Large intestine (tissue), 3 donors: ENCODE data around the gene SPIRE2. TPM values are rescaled to one million over a fixed set of nuclear protein-coding genes. Genes with fewer than 3 reads are reported as not detected.

ENCODE experiments used
- DNase-seq, 2 donors: peaks; one replicate each; pipeline versions ENCODE4 v3.0.0 to v3.0.0-alpha.2; 2013
- H3K27ac ChIP-seq: one replicate; pipeline ENCODE4 v1.5.1; 2013; ENCODE audit warnings: low read length
- H3K27me3 ChIP-seq: 2 replicates; pipeline ENCODE4 v1.6.1; 2013; ENCODE audit warnings: low read length; ENCODE audit not compliant: control insufficient read depth, insufficient read depth
- H3K36me3 ChIP-seq: 2 replicates; pipeline ENCODE4 v1.6.1; 2013; ENCODE audit warnings: low read length; ENCODE audit not compliant: control insufficient read depth, insufficient read depth
- H3K4me1 ChIP-seq: one replicate; pipeline ENCODE4 v1.6.1; 2013; ENCODE audit warnings: low read length; ENCODE audit not compliant: control insufficient read depth, insufficient read depth
- H3K4me3 ChIP-seq: one replicate; pipeline ENCODE4 v1.5.1; 2013; ENCODE audit warnings: low read length
- H3K9me3 ChIP-seq: one replicate; pipeline ENCODE4 v1.6.1; 2013; ENCODE audit warnings: mild to moderate bottlenecking, low read depth, low read length, moderate library complexity; ENCODE audit not compliant: control insufficient read depth
- WGBS: methylation state at CpG from one replicate; pipeline ENCODE4 v1.1.5; 2013; ENCODE audit warnings: low lambda C conversion rate; ENCODE audit not compliant: insufficient coverage; 5-methylcytosine and 5-hydroxymethylcytosine counted together
- polyA plus RNA-seq: library from polyadenylated mRNA; unstranded; fragments of 120-200 nt; gene quantifications from one replicate; pipeline ENCODE4 v1.2.1, GENCODE V29; 2013

SPIRE2 gene
- polyA plus RNA-seq, 1 donor: 55.2 TPM

DNA sequence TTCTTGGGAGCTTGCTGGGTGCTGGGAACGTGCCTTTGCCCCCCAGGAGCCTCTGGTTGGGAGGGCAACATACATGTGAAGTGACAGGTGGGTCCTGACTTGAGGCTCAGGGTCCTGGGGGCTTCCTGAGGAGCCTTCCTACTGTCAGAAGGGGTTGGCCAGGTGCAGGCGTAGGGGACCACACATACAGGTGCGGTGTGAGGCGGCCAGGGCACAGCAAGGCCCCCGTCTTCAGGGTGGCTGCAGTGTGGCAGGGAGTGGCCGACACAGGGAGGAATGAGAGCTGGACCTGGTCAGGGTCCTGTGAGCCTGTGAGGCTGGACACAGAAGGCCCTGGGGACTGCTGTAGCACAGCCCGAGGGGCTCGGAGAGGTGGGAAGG, 55.8 kb downstream of the SPIRE2 start:
- Histone ChIP-seq H3K4me1 (no peaks in the 10 kb centered on the region), H3K27ac (no peak overlapping the region), H3K4me3 (no peak overlapping the region), H3K27me3 (no peaks in the 10 kb centered on the region), H3K36me3 (peaks cover 71% of the 10 kb centered on the region), H3K9me3 (no peaks in the 10 kb centered on the region)
- WGBS: no CpG with 5 or more reads among the region's 8 CpGs
- DNase-seq: no peak

- H3K9me3 ChIP-seq: no peaks in the 10 kb centered on the region
- peaks cover 77% of the 10 kb centered on the region for H3K36me3 ChIP-seq
- 83% methylated on average over 1 of the region's 14 CpGs for WGBS
- no peaks in the 10 kb centered on the region for H3K4me1 ChIP-seq
- no peak overlapping the region for H3K27ac ChIP-seq
- H3K27me3 ChIP-seq: no peaks in the 10 kb centered on the region
- no peak for DNase-seq
- H3K4me3 ChIP-seq: no peak overlapping the region
Observed at GRCh38 chr16:89887243-89887642, 59.0 kb downstream of the SPIRE2 start.

GRCh38 chr16:89890200-89890599, 61.9 kb downstream of the SPIRE2 start:
- DNase-seq: no peak
- no peak overlapping the region for H3K27ac ChIP-seq
- peaks cover 78% of the 10 kb centered on the region for H3K36me3 ChIP-seq
- no peak overlapping the region for H3K4me3 ChIP-seq
- no peaks in the 10 kb centered on the region for H3K9me3 ChIP-seq
- H3K27me3 ChIP-seq: no peaks in the 10 kb centered on the region
- no peaks in the 10 kb centered on the region for H3K4me1 ChIP-seq
- WGBS: no CpG with 5 or more reads among the region's 9 CpGs

DNA sequence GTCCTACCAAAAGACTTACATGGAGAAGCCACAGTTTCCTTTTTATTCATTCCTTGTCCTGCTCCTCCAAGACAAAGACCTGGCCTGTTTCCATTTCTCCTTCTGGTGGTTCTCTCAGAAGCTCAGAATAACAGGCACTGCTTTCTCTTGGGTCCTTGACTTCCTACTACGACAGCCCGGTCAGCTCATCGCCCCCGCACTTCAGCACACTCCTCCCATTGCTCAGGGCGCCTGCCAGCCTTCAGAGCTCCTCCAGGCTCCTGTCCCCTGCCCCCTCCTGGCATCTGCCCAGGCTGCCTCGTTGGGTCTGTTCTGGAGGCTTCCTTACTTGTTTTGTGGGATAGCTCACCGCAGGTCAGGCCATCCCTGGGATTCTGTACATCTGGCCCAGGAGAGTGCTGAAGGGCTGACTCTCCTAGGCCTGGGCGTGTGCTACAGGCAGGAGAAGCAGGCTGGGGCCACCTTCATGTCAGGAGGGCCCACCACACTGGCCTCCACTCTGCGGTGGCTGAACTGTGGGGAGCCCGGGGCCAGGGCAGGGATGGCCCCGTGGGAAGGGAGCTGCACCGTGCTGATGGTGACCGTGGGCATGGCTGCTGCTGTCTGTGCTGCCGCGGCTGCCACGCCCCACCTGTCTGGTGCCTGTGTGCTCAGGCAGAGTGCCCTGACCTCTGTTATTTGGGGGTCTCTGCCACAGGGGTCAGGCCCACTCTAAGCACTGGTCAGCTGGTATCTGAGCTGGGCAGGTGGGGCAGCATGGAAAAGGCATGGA, 62.8 kb downstream of the SPIRE2 start:
- DNase-seq: no peak
- WGBS: no CpG with 5 or more reads among the region's 16 CpGs

GRCh38 chr16:89892055-89892630, 63.9 kb downstream of the SPIRE2 start:
- Histone ChIP-seq H3K9me3 (no peaks in the 10 kb centered on the region), H3K4me1 (no peaks in the 10 kb centered on the region), H3K27ac (no peak overlapping the region), H3K4me3 (no peak overlapping the region), H3K36me3 (peaks cover 82% of the 10 kb centered on the region), H3K27me3 (no peaks in the 10 kb centered on the region)
- WGBS: no CpG with 5 or more reads among the region's 18 CpGs
- DNase-seq: no peak

More for the DNA sequence above, 62.8 kb downstream of the SPIRE2 start:
- Histone ChIP-seq H3K36me3 (peaks cover 80% of the 10 kb centered on the region), H3K27ac (no peak overlapping the region), H3K4me3 (no peak overlapping the region), H3K9me3 (no peaks in the 10 kb centered on the region), H3K4me1 (no peaks in the 10 kb centered on the region), H3K27me3 (no peaks in the 10 kb centered on the region)

DNA sequence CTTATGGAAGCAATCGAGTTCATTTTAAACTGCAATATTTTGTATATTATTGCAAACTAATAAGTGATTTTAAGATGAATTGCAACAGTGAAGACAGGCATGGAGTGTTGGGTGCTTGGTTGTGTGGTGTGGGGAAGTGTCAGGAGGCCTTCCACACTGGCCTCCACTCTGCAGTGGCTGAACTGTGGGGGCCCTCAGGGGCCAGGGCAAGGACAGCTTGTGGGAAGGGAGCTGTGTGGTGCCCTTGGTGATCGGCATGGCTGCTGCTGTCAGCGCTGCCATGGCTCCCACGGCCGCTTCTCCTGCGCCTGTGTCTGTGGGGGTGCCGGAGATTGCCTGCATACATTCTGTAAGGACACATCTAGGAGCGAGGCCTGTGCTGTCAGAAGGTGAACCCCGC, 64.4 kb downstream of the SPIRE2 start:
- no peaks in the 10 kb centered on the region for H3K27me3 ChIP-seq
- peaks cover 82% of the 10 kb centered on the region for H3K36me3 ChIP-seq
- no peaks in the 10 kb centered on the region for H3K4me1 ChIP-seq
- no CpG with 5 or more reads among the region's 9 CpGs for WGBS
- H3K9me3 ChIP-seq: no peaks in the 10 kb centered on the region
- no peak for DNase-seq
- H3K4me3 ChIP-seq: no peak overlapping the region
- no peak overlapping the region for H3K27ac ChIP-seq

DNA sequence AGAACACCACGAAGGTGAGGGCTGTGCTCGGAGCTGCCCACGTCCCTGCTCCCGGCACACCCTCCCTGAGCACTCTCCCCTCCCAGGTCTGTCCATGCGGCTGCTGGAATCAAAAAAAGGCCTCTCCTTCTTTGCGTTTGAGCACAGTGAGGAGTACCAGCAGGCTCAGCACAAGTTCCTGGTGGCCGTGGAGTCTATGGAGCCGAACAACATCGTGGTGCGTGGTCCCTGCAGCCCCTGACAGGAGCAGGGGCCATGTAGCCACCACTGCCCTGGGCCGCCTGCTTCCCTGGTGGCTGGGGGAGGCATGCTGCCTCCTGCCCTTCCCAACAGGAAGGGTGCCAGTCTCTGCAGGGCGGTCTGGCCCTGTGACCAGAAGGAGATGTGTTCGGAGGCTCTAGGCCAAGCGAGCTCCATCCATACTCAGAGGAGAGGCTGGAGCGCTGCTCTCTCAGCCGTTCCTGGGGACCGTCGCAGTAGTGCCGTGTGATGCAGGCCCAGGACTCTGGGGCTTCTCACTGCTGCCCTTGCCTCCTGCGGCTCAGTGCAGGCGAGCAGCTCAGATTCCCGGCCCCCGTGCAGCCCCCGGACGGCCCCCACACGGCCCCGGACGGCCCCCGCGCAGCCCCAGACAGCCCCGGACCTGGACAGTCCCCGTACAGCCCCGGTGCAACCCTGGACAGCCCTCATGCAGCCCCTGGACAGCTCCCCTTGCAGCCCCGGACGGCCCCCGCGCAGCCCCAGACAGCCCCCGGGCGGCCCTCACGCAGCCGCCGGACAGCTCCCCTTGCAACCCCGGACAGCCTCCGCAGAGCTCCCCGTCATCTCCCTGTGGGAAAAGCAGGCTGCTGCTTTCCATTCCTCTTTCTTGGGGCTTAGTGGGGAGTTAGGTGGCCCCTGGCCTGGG, 65.6 kb downstream of the SPIRE2 start:
- Histone ChIP-seq H3K4me3 (no peak overlapping the region), H3K9me3 (no peaks in the 10 kb centered on the region), H3K27ac (no peak overlapping the region), H3K4me1 (no peaks in the 10 kb centered on the region), H3K36me3 (peaks cover 87% of the 10 kb centered on the region), H3K27me3 (no peaks in the 10 kb centered on the region)
- no CpG with 5 or more reads among the region's 45 CpGs for WGBS
- DNase-seq: no peak

GRCh38 chr16:89895482-89896250, 67.4 kb downstream of the SPIRE2 start:
- H3K9me3 ChIP-seq: no peaks in the 10 kb centered on the region
- H3K36me3 ChIP-seq: peaks cover 87% of the 10 kb centered on the region
- H3K4me1 ChIP-seq: no peaks in the 10 kb centered on the region
- WGBS: 100% methylated on average over 1 of the region's 26 CpGs
- H3K27me3 ChIP-seq: no peaks in the 10 kb centered on the region
- DNase-seq: no peak
- no peak overlapping the region for H3K4me3 ChIP-seq
- no peak overlapping the region for H3K27ac ChIP-seq

GRCh38 chr16:89897204-89897603, 68.9 kb downstream of the SPIRE2 start:
- Histone ChIP-seq H3K4me1 (no peaks in the 10 kb centered on the region), H3K9me3 (no peaks in the 10 kb centered on the region), H3K27ac (no peak overlapping the region), H3K4me3 (no peak overlapping the region), H3K36me3 (peaks cover 79% of the 10 kb centered on the region), H3K27me3 (no peaks in the 10 kb centered on the region)
- DNase-seq: no peak
- WGBS: 100% methylated on average over 2 of the region's 11 CpGs
